ENCODE measurements around the gene SUPT5H. TPM values are rescaled to one million over a fixed set of nuclear protein-coding genes. Genes with fewer than 3 reads are reported as not detected.

SUPT5H gene
- total RNA-seq, 1 donor from 2014 or later, result 91.4 TPM

DNA sequence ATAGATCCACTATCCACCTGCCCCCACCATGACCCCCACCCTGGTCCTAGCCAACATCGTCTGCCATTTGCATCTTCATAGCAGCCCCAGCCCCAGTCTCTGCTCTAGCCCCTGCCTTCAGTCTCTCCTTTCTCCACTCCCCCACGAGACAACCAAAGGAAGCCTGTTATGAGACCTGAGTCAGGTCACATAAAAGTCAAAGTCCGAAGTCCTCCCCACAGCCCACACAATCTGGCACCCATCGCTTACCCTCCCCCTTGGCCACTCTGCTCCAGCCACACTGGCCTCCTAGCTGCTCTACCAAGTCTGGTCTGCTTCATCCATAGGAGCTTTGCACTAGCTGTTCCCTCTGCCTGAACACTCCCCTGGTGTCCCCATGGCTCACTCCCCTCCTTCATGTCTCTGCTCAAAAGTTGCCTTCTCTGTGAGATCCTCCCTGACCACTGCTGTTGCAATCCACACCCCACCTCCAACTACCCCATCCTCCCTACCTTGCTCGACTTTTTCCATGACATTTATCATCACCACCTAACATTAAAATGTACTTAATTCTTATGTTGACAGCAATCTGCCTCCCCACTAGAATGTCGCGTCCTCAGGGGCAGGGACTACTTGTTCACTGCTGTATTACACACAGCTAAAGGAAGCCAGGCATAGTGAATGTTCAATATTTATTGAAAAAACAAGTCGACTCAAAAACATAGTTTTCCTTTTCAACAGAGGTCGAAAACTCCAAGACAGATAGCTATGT lies 34.1 kb upstream of the SUPT5H start:
- Histone ChIP-seq H3K27ac (replicated peaks) (peak overlapping the region; percentile 99), H3K4me3 (peak overlapping the region; percentile 87), H3K27me3 (ENCODE audit: low read depth) (no peaks in the 10 kb centered on the region), H3K9me3 (replicated peaks) (no peaks in the 10 kb centered on the region), H3K4me1 (peaks cover 87% of the 10 kb centered on the region), H3K36me3 (peaks cover 16% of the 10 kb centered on the region)
- TF ChIP-seq, protein P1, sequence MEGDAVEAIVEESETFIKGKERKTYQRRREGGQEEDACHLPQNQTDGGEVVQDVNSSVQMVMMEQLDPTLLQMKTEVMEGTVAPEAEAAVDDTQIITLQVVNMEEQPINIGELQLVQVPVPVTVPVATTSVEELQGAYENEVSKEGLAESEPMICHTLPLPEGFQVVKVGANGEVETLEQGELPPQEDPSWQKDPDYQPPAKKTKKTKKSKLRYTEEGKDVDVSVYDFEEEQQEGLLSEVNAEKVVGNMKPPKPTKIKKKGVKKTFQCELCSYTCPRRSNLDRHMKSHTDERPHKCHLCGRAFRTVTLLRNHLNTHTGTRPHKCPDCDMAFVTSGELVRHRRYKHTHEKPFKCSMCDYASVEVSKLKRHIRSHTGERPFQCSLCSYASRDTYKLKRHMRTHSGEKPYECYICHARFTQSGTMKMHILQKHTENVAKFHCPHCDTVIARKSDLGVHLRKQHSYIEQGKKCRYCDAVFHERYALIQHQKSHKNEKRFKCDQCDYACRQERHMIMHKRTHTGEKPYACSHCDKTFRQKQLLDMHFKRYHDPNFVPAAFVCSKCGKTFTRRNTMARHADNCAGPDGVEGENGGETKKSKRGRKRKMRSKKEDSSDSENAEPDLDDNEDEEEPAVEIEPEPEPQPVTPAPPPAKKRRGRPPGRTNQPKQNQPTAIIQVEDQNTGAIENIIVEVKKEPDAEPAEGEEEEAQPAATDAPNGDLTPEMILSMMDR (IDR thresholded peaks at IDR 0.05; ENCODE audit: borderline replicate concordance), result no peak
- DNase-seq, result no peak
- intact Hi-C loops (cut with micrococcal nuclease), result no loop called here

DNA sequence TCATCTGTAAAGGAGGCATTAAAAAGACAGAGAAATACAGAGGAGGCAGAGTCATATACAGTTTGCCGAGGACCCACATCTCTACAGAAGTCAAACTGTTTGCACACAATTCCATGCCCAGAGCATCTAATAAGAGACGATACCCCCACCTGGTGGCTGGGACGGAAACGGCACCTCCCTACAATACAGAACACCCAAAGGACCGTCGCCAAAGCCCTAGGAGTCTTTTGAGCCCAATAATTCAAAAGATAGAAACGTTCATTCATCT lies 33.6 kb upstream of the SUPT5H start:
- H3K4me1 ChIP-seq, result peaks cover 90% of the 10 kb centered on the region
- peak overlapping the region; percentile 87 for H3K4me3 ChIP-seq
- H3K36me3 ChIP-seq, result peaks cover 17% of the 10 kb centered on the region
- intact Hi-C loops (cut with micrococcal nuclease), result no loop called here
- H3K27ac ChIP-seq (replicated peaks), result peak overlapping the region; percentile 99
- H3K27me3 ChIP-seq (ENCODE audit: low read depth), result no peaks in the 10 kb centered on the region
- peak; percentile 93 for DNase-seq
- TF ChIP-seq, protein P1 (IDR thresholded peaks at IDR 0.05; ENCODE audit: borderline replicate concordance), result peak; percentile 94
- no peaks in the 10 kb centered on the region for H3K9me3 ChIP-seq (replicated peaks)

DNA sequence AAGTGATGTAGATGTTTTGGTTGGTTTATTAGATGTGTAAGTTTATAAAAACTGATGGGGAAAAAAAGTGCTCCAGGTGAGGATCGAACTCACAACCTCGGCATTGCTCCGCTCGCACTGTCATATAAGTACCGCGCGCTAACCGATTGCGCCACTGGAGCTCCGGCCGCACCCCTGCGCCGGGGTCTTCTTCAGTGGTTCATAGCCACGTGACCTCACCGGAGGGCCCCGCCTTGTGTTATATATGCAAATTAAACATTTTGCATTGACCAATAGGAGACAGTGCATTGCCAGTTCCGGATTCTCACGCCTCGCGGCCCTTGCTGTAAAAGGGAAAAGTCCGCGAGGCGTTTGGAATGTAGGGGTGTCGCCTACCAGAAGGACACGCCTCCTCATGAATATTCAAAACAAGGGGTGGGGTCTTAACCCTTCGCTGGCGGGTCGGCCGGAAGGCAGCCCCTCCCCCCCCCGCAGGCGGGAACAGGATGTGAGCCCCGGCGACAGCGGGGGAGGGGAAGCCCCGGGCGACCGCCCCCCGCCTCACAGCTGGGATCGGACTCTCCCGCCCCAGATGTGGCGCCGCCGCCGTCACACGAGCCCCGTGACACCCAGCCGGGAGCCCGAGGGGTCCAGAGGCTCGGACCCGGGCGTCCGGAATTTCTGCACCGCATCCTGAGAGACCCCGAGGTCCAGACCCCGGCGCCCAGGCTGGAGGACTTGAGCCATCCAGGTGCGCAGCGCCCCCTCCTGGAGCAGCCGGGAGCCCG lies 33.1 kb upstream of the SUPT5H start, which contains the start of gene PLEKHG2:
TSS of gene PLEKHG2 (plus strand) at position 570 of the 767 bp plus-strand sequence. CDS start 1,418 bp downstream, outside the sequence.
- intact Hi-C loops (cut with micrococcal nuclease), result no loop called here
- Histone ChIP-seq H3K4me3 (peak within 1 kb of the TSS; percentile 87), H3K36me3 (peaks cover 22% of the 10 kb centered on the region), H3K27me3 (ENCODE audit: low read depth) (no peaks in the 10 kb centered on the region), H3K27ac (replicated peaks) (peak within 1 kb of the TSS; percentile 99), H3K4me1 (peaks cover 89% of the 10 kb centered on the region), H3K9me3 (replicated peaks) (no peaks in the 10 kb centered on the region)
- peak; percentile 95 for DNase-seq
- TF ChIP-seq, protein P1 (IDR thresholded peaks at IDR 0.05; ENCODE audit: borderline replicate concordance), result peak; percentile 92

DNA sequence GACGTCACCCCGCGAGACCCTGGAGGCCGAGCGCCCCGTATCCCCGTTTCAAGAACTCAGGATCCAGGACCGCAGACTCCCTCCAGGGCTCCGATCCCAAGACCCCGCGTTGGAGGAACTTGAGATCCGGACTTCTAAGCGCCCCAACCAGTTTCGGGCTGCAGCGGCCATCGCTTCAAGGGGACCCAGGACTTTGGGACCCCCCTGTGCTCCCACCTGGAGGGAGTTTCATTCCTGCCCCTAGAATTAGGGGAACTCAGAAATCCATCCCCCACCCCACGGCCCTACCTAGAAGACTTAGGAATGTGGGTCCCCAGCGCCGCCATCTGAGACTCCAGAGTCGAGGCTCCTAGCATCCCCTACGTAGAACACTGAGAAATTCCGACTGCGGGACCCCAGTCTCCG lies 32.5 kb upstream of the SUPT5H start:
- H3K27ac ChIP-seq (replicated peaks), result peak overlapping the region; percentile 99
- no peak for DNase-seq
- peak overlapping the region; percentile 87 for H3K4me3 ChIP-seq
- TF ChIP-seq, protein P1 (IDR thresholded peaks at IDR 0.05; ENCODE audit: borderline replicate concordance), result peak; percentile 6
- H3K4me1 ChIP-seq, result peaks cover 86% of the 10 kb centered on the region
- intact Hi-C loops (cut with micrococcal nuclease), result no loop called here
- H3K36me3 ChIP-seq, result peaks cover 23% of the 10 kb centered on the region
- no peaks in the 10 kb centered on the region for H3K27me3 ChIP-seq (ENCODE audit: low read depth)
- H3K9me3 ChIP-seq (replicated peaks), result no peaks in the 10 kb centered on the region

DNA sequence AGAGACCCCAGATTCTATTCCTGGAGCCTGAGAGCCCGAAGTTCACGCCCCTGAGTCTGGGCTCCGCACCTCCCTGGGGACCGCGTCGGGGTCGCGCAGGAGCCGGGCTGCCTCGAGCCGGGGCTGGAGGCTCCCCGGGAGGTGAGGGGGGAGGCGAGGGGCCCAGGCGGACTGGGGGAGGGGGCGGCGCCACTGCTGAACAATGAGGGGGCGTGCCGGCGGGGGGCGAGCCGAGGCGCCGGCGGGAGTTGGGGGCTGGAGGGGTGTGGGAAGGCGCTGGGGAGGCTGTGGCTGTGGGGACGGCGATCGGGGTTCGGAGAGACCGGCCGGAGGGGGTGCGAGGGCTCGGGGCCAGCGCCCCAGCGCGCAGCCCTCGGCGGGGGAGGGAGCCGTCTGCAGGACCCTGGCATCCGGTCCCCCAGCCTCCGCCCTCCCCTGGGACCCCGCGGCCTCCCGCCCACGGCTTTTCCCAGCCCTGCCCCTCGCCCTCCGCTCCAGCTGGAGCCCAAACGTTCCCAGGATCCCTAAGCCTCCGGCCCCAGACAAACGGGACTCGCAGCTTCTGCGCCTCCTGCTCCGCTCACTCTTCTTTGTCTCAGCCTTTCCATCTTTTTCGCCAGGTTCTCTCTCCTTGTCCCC lies 32.0 kb upstream of the SUPT5H start:
- intact Hi-C loops (cut with micrococcal nuclease), result no loop called here
- Histone ChIP-seq H3K27ac (replicated peaks) (peak overlapping the region; percentile 99), H3K4me3 (peak overlapping the region; percentile 87)

More for the DNA sequence above, 32.0 kb upstream of the SUPT5H start:
- Histone ChIP-seq H3K4me1 (peaks cover 81% of the 10 kb centered on the region), H3K27me3 (ENCODE audit: low read depth) (no peaks in the 10 kb centered on the region), H3K9me3 (replicated peaks) (no peaks in the 10 kb centered on the region), H3K36me3 (peaks cover 23% of the 10 kb centered on the region)
- TF ChIP-seq, protein P1 (IDR thresholded peaks at IDR 0.05; ENCODE audit: borderline replicate concordance), result no peak
- DNase-seq, result peak; percentile 83
